HG03025 (cell line): ENCODE measurements around the gene VRK2.
"Not testable (repeated sequence)": the region's sequence is repeated elsewhere in the genome, so short reads cannot be mapped to it uniquely, and the experiment has no call there.

Experiments
- ATAC-seq: cut with Tn5 transposase; IDR thresholded peaks from one replicate; pipeline ENCODE4 v1.9.1; 2021; ENCODE audit warnings: mild to moderate bottlenecking, moderate library complexity; ENCODE audit not compliant: unreplicated experiment, low FRiP score

The VRK2 gene

GRCh38 chr2:58156780-58157179, 110.2 kb downstream of the VRK2 start:
- ATAC-seq = no peak

- no peak for ATAC-seq
Measured at GRCh38 chr2:58157754-58158153, 111.1 kb downstream of the VRK2 start.

GRCh38 chr2:58158481-58158880, 111.9 kb downstream of the VRK2 start:
- no peak for ATAC-seq

GRCh38 chr2:58163913-58164312, 117.3 kb downstream of the VRK2 start:
- no peak for ATAC-seq

GRCh38 chr2:58168130-58168529, 121.5 kb downstream of the VRK2 start:
- not testable (repeated sequence) for ATAC-seq

- ATAC-seq = not testable (repeated sequence)
Measured at GRCh38 chr2:58169845-58170244, 123.2 kb downstream of the VRK2 start.

GRCh38 chr2:58170334-58170933, 123.8 kb downstream of the VRK2 start:
- not testable (repeated sequence) for ATAC-seq

- ATAC-seq = not testable (repeated sequence)
Measured at GRCh38 chr2:58171831-58172230, 125.2 kb downstream of the VRK2 start.

GRCh38 chr2:58177187-58177586, 130.6 kb downstream of the VRK2 start:
- not testable (repeated sequence) for ATAC-seq

GRCh38 chr2:58180175-58180574, 133.6 kb downstream of the VRK2 start:
- ATAC-seq = not testable (repeated sequence)

GRCh38 chr2:58180635-58181034, 134.0 kb downstream of the VRK2 start:
- no peak for ATAC-seq

- no peak for ATAC-seq
Measured at GRCh38 chr2:58182527-58182926, 135.9 kb downstream of the VRK2 start.

GRCh38 chr2:58186501-58186900, 139.9 kb downstream of the VRK2 start:
- no peak for ATAC-seq

- ATAC-seq = not testable (repeated sequence)
Measured at GRCh38 chr2:58187022-58187421, 140.4 kb downstream of the VRK2 start.

GRCh38 chr2:58194458-58194857, 147.9 kb downstream of the VRK2 start:
- ATAC-seq = no peak

- ATAC-seq = no peak
Measured at GRCh38 chr2:58195662-58196061, 149.1 kb downstream of the VRK2 start.

GRCh38 chr2:58197894-58198293, 151.3 kb downstream of the VRK2 start:
- ATAC-seq = no peak

GRCh38 chr2:58202404-58202803, 155.8 kb downstream of the VRK2 start:
- ATAC-seq = no peak

- no peak for ATAC-seq
Measured at GRCh38 chr2:58203018-58203417, 156.4 kb downstream of the VRK2 start.

GRCh38 chr2:58204195-58204959, 157.8 kb downstream of the VRK2 start:
- no peak for ATAC-seq

- ATAC-seq = no peak
Measured at GRCh38 chr2:58206785-58207184, 160.2 kb downstream of the VRK2 start.

GRCh38 chr2:58207189-58207588, 160.6 kb downstream of the VRK2 start:
- ATAC-seq = no peak
